ENCODE results near the gene PMS1.

GRCh38 chr2:189835855-189836558, 51.8 kb downstream of the PMS1 start:
- TF ChIP-seq, protein P1, sequence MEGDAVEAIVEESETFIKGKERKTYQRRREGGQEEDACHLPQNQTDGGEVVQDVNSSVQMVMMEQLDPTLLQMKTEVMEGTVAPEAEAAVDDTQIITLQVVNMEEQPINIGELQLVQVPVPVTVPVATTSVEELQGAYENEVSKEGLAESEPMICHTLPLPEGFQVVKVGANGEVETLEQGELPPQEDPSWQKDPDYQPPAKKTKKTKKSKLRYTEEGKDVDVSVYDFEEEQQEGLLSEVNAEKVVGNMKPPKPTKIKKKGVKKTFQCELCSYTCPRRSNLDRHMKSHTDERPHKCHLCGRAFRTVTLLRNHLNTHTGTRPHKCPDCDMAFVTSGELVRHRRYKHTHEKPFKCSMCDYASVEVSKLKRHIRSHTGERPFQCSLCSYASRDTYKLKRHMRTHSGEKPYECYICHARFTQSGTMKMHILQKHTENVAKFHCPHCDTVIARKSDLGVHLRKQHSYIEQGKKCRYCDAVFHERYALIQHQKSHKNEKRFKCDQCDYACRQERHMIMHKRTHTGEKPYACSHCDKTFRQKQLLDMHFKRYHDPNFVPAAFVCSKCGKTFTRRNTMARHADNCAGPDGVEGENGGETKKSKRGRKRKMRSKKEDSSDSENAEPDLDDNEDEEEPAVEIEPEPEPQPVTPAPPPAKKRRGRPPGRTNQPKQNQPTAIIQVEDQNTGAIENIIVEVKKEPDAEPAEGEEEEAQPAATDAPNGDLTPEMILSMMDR (conservative IDR thresholded peaks at IDR 0.05; ENCODE audit: low read depth, low read length), result no peak
- TF ChIP-seq EZH2 (IDR thresholded peaks at IDR 0.05; ENCODE audit: borderline replicate concordance, low read depth, low read length, poor library complexity, severe bottlenecking), result no peak

All from A673 (cell line).